Endothelial cell of umbilical vein (primary cell): Measurements from ENCODE around the gene MAP6D1. TPM values are rescaled to one million over a fixed set of nuclear protein-coding genes. Genes with fewer than 3 reads are reported as not detected.

Experiments
- BruUV-seq: library from RNA; stranded (reverse); fragments of 400-500 nt; replicated peaks from 2 replicates; lab custom pipeline; 2021; lab: Mats Ljungman, UMichigan
- CTCF ChIA-PET: fragments of 300-600, 350-600 bp; sonication (Branson Sonifier 250); formaldehyde crosslinking; loops from one replicate; lab custom pipeline; 2021; ENCODE audit warnings: antibody characterized with exemption, inconsistent platforms; lab: Charles Lee
- POLR2A ChIA-PET: fragments of 300-600, 350-600 bp; sonication (Branson Sonifier 250); formaldehyde crosslinking; loops from one replicate; lab custom pipeline; 2021; ENCODE audit warnings: antibody characterized with exemption, inconsistent platforms; lab: Charles Lee
- DNase-seq: peaks from one replicate; pipeline ENCODE4 v3.0.0-alpha.2; 2011; ENCODE audit warnings: low read depth, low spot score
- FAIRE-seq: peaks from 2 replicates; lab custom pipeline; 2011; peaks lifted over from hg19 to GRCh38; lab: Jason Lieb, UNC
- H2AFZ ChIP-seq: 2 replicates; pipeline ENCODE4 v1.6.0; 2012; ENCODE audit warnings: low read depth, low read length, control low read depth, inconsistent platforms
- H3K27ac ChIP-seq: 2 replicates; pipeline ENCODE4 v1.5.1; 2011; ENCODE audit warnings: low read depth, mild to moderate bottlenecking, control low read depth, low read length, moderate library complexity; ENCODE audit not compliant: insufficient read depth
- H3K27me3 ChIP-seq, 2 experiments: 2 replicates each; pipeline versions ENCODE4 v1.6.0 to v1.6.1; 2011; ENCODE audit warnings: low read length in 2 of 2, mixed read lengths in 1 of 2; ENCODE audit not compliant: control insufficient read depth in 2 of 2, insufficient read depth in 2 of 2
- H3K36me3 ChIP-seq, 2 experiments: 2 replicates in 1 of 2; 3 replicates in 1 of 2; pipeline ENCODE4 v1.5.1; 2011; ENCODE audit warnings: low read length in 2 of 2, mild to moderate bottlenecking in 1 of 2, moderate library complexity in 1 of 2; ENCODE audit not compliant: control insufficient read depth in 2 of 2, insufficient read depth in 2 of 2; ENCODE audit errors: extremely low read depth in 1 of 2
- H3K4me1 ChIP-seq: 3 replicates; pipeline ENCODE4 v1.5.1; 2011; ENCODE audit warnings: mild to moderate bottlenecking, low read length; ENCODE audit not compliant: control insufficient read depth, insufficient read depth; ENCODE audit errors: extremely low read depth
- H3K4me2 ChIP-seq: 2 replicates; pipeline ENCODE4 v1.6.1; 2011; ENCODE audit warnings: low read length, control low read depth, mixed read lengths; ENCODE audit not compliant: insufficient read depth
- H3K4me3 ChIP-seq, 3 experiments: fragments of 200-600 bp in 1 of 3; sonication (generic), shearing (Covaris generic) in 1 of 3; replicated peaks in 1 of 3; 2 replicates each; pipeline ENCODE4 v1.5.1; 2011 to 2016; ENCODE audit warnings: control low read depth in 3 of 3, low read length in 3 of 3, mild to moderate bottlenecking in 2 of 3, inconsistent platforms in 1 of 3, low read depth in 1 of 3, moderate library complexity in 1 of 3; ENCODE audit not compliant: insufficient read depth in 1 of 3
- H3K79me2 ChIP-seq: 2 replicates; pipeline ENCODE4 v1.6.0; 2012; ENCODE audit warnings: low read length, inconsistent platforms; ENCODE audit not compliant: control insufficient read depth, insufficient read depth
- H3K9ac ChIP-seq: replicated peaks from 2 replicates; pipeline ENCODE3; 2011; ENCODE audit warnings: low read length, control low read depth; ENCODE audit not compliant: insufficient read depth; ENCODE audit errors: extremely low read depth
- H3K9me1 ChIP-seq: replicated peaks from 3 replicates; pipeline ENCODE4 v1.6.0; 2011; ENCODE audit warnings: mild to moderate bottlenecking, low read length; ENCODE audit not compliant: control insufficient read depth, insufficient read depth; ENCODE audit errors: extremely low read depth
- H3K9me3 ChIP-seq: replicated peaks from 2 replicates; pipeline ENCODE4 v1.5.1; 2012; ENCODE audit warnings: low read length, inconsistent platforms; ENCODE audit not compliant: control insufficient read depth, insufficient read depth
- H4K20me1 ChIP-seq: replicated peaks from 2 replicates; pipeline ENCODE3; 2011; ENCODE audit warnings: mild to moderate bottlenecking, low read length; ENCODE audit not compliant: control insufficient read depth, insufficient read depth; ENCODE audit errors: extremely low read depth
- EZH2 ChIP-seq: IDR thresholded peaks from 2 replicates; pipeline ENCODE4 v1.6.1; 2012; ENCODE audit warnings: borderline replicate concordance, low read depth, mild to moderate bottlenecking, moderate library complexity, low read length, inconsistent platforms; ENCODE audit not compliant: severe bottlenecking
- FOS ChIP-seq: IDR thresholded peaks from 2 replicates; pipeline ENCODE4 v1.6.1; 2011; ENCODE audit warnings: mild to moderate bottlenecking, low read length, moderate library complexity, borderline replicate concordance; ENCODE audit not compliant: insufficient read depth
- GATA2 ChIP-seq: IDR thresholded peaks from 2 replicates; pipeline ENCODE4 v1.7.0; 2011; ENCODE audit warnings: low read depth, mild to moderate bottlenecking, moderate library complexity, mixed read lengths, low read length; ENCODE audit not compliant: insufficient read length, insufficient read depth
- JUN ChIP-seq: IDR thresholded peaks from 2 replicates; pipeline ENCODE4 v1.6.1; 2011; ENCODE audit warnings: borderline replicate concordance, low read depth; ENCODE audit not compliant: insufficient read length, insufficient read depth
- MYC ChIP-seq: IDR thresholded peaks from one replicate; pipeline ENCODE4 v1.6.1; 2011; ENCODE audit warnings: mild to moderate bottlenecking, low read depth, low read length
- POLR2A ChIP-seq: IDR thresholded peaks from 2 replicates; pipeline ENCODE4 v1.6.1; 2012; ENCODE audit warnings: low read depth, mild to moderate bottlenecking, control low read depth, low read length
- POLR2AphosphoS5 ChIP-seq: IDR thresholded peaks from 2 replicates; pipeline ENCODE4 v1.6.1; 2012; ENCODE audit warnings: low read depth, mild to moderate bottlenecking, control low read depth, low read length, moderate library complexity; ENCODE audit not compliant: insufficient read depth
- dilution Hi-C: fragments of 300-500 bp; cut with MboI; formaldehyde crosslinking; loops from one replicate; pipeline ENCODE4 v1.15.0; 2019; ENCODE audit warnings: low sequenced_read_pairs; ENCODE audit not compliant: extremely low pct_ligation_motif_present
- intact Hi-C: fragments of 100-400 bp; cut with micrococcal nuclease; formaldehyde crosslinking; loops from one replicate; pipeline ENCODE4 v1.10.0; 2022
- polyA plus RNA-seq, 4 experiments: library from polyadenylated mRNA; depleted of rRNA in 3 of 4; stranded (reverse) in 3 of 4; unstranded in 1 of 4; fragments of >200 nt; gene quantifications; 2 replicates each; pipeline versions ENCODE4 v1.2.1 to v1.2.3, GENCODE V29; 2011 to 2012; ENCODE audit warnings: missing spikeins in 1 of 4
- total RNA-seq: library from RNA; stranded (reverse); gene quantifications from 2 replicates; pipeline ENCODE4 v1.2.3, GENCODE V29; 2021
- TF ChIP-seq, protein P1 (sequence below), 2 donors: IDR thresholded peaks; 1 replicate in 1 of 2; 2 replicates in 1 of 2; pipeline ENCODE4 v1.5.1; 2011; ENCODE audit warnings: low read length in 2 of 2, mild to moderate bottlenecking in 2 of 2, moderate library complexity in 2 of 2, control low read depth in 1 of 2, inconsistent platforms in 1 of 2, low read depth in 1 of 2; ENCODE audit not compliant: insufficient read depth in 1 of 2; ENCODE audit errors: extremely low read depth in 1 of 2
- TF ChIP-seq, protein P2 (sequence below): IDR thresholded peaks from 2 replicates; pipeline ENCODE4 v1.6.1; 2011; ENCODE audit not compliant: insufficient read depth, insufficient read length

MAP6D1 gene
- total and polyA plus RNA-seq, 2 donors (not counting 3 experiments of a cell fraction or from before 2014, with no cell fraction given) = 2.4 to 3.5 TPM

GRCh38 chr3:183823963-183824362 lies 1.4 kb downstream of the MAP6D1 start:
- intact Hi-C loops = no loop called here
- Histone ChIP-seq H3K27me3 (no peaks in the 10 kb centered on the region), H3K27ac (no peak overlapping the region), H3K9ac (no peak overlapping the region), H3K36me3 (peaks cover 0 to under 1% of the 10 kb centered on the region in 2 experiments), H2AFZ (no peak overlapping the region), H3K9me3 (no peaks in the 10 kb centered on the region), H4K20me1 (no peaks in the 10 kb centered on the region), H3K9me1 (no peaks in the 10 kb centered on the region), H3K4me3 (no peak overlapping the region), H3K79me2 (no peaks in the 10 kb centered on the region), H3K4me1 (peaks cover 8% of the 10 kb centered on the region), H3K4me2 (peak overlapping the region; percentile 55)
- no peak for TF ChIP-seq POLR2A
- TF ChIP-seq, protein P1, sequence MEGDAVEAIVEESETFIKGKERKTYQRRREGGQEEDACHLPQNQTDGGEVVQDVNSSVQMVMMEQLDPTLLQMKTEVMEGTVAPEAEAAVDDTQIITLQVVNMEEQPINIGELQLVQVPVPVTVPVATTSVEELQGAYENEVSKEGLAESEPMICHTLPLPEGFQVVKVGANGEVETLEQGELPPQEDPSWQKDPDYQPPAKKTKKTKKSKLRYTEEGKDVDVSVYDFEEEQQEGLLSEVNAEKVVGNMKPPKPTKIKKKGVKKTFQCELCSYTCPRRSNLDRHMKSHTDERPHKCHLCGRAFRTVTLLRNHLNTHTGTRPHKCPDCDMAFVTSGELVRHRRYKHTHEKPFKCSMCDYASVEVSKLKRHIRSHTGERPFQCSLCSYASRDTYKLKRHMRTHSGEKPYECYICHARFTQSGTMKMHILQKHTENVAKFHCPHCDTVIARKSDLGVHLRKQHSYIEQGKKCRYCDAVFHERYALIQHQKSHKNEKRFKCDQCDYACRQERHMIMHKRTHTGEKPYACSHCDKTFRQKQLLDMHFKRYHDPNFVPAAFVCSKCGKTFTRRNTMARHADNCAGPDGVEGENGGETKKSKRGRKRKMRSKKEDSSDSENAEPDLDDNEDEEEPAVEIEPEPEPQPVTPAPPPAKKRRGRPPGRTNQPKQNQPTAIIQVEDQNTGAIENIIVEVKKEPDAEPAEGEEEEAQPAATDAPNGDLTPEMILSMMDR (IDR thresholded peaks at IDR 0.05; ENCODE audit: extremely low read depth in 1 of 2, insufficient read depth in 1 of 2, low read depth in 1 of 2, low read length in 2 of 2) = no peak
- TF ChIP-seq JUN = no peak
- no peak for TF ChIP-seq POLR2AphosphoS5
- TF ChIP-seq FOS = no peak
- no peak for TF ChIP-seq EZH2
- no peak for TF ChIP-seq GATA2
- TF ChIP-seq, protein P2, sequence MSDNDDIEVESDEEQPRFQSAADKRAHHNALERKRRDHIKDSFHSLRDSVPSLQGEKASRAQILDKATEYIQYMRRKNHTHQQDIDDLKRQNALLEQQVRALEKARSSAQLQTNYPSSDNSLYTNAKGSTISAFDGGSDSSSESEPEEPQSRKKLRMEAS = no peak
- TF ChIP-seq MYC = no peak
- FAIRE-seq (no peak), DNase-seq (no peak)
- dilution Hi-C loops = no loop called here
- no TSS peak for BruUV-seq
- ChIA-PET POLR2A (no interaction called here), CTCF (interaction anchor here (2.4 to 2.9 kb wide), 2 partner anchors 14 to 61 kb away, joined by 7 to 16 read pairs; partner anchors contain the start of gene PARL)
